Cardiac muscle cell (in vitro differentiated cells and primary cell): Measurements from ENCODE around the gene CAMK2N1. TPM values are rescaled to one million over a fixed set of nuclear protein-coding genes. Genes with fewer than 3 reads are reported as not detected.
A peak's percentile ranks its signal among the peaks of the same experiment; 100 is the strongest.

Source experiments
- DNase-seq, 2 donors: peaks; one replicate each; pipeline versions ENCODE4 v3.0.0 to v3.0.0-alpha.2; 2010 to 2017; ENCODE audit warnings: low read depth in 1 of 2, low spot score in 1 of 2
- H3K27ac ChIP-seq: fragments of 200-600 bp; sonication (generic); 2 replicates; pipeline ENCODE4 v1.5.1; 2016
- H3K27me3 ChIP-seq: fragments of 200-600 bp; sonication (generic); 2 replicates; pipeline ENCODE4 v1.6.0; 2016; ENCODE audit warnings: control low read depth
- H3K36me3 ChIP-seq: fragments of 200-600 bp; sonication (generic); 2 replicates; pipeline ENCODE4 v1.5.1; 2016; ENCODE audit warnings: control low read depth
- H3K4me1 ChIP-seq: fragments of 200-600 bp; sonication (generic); 2 replicates; pipeline ENCODE4 v1.8.1; 2017; ENCODE audit warnings: low read depth, mild to moderate bottlenecking, mixed run types
- H3K4me3 ChIP-seq: fragments of 200-600 bp; sonication (generic); 2 replicates; pipeline ENCODE4 v1.5.1; 2016; ENCODE audit warnings: mild to moderate bottlenecking
- H3K9me3 ChIP-seq: fragments of 200-600 bp; sonication (generic); 2 replicates; pipeline ENCODE4 v1.5.1; 2017; ENCODE audit warnings: low read depth, mild to moderate bottlenecking, control low read depth
- CTCF ChIP-seq: IDR thresholded peaks from 2 replicates; pipeline ENCODE4 v1.5.1; 2012; ENCODE audit warnings: low read depth, mild to moderate bottlenecking, low read length
- polyA plus RNA-seq: library from polyadenylated mRNA; unstranded; fragments of >200 nt; fragmentation: Nextera tagmentation; extraction: Ambion mirVana; gene quantifications from 2 replicates; pipeline ENCODE4 v1.2.1, GENCODE V29; 2016
- total RNA-seq: library from RNA; depleted of rRNA; stranded (reverse); fragments of >200 nt; gene quantifications from 2 replicates; pipeline ENCODE4 v1.2.3, GENCODE V29; 2016

The CAMK2N1 gene
- total and polyA plus RNA-seq, 2 experiments from 2014 or later, result 0.30 to 1.4 TPM

- H3K27me3 ChIP-seq, result peaks cover 16% of the 10 kb centered on the region
- H3K36me3 ChIP-seq, result peaks cover 8% of the 10 kb centered on the region
- H3K4me1 ChIP-seq, result no peaks in the 10 kb centered on the region
- no peak overlapping the region for H3K27ac ChIP-seq
- H3K9me3 ChIP-seq, result no peaks in the 10 kb centered on the region
- no peak for DNase-seq
- H3K4me3 ChIP-seq, result no peak overlapping the region
- TF ChIP-seq CTCF, result no peak
These were observed 9.7 kb upstream of the CAMK2N1 start for GRCh38 chr1:20495661-20496060.

GRCh38 chr1:20494609-20495311 is 8.8 kb upstream of the CAMK2N1 start:
- no peak overlapping the region for H3K27ac ChIP-seq
- DNase-seq, result peak in 1 of 2 donors; percentile 80
- H3K9me3 ChIP-seq, result no peaks in the 10 kb centered on the region
- H3K4me1 ChIP-seq, result no peaks in the 10 kb centered on the region
- H3K4me3 ChIP-seq, result no peak overlapping the region
- no peaks in the 10 kb centered on the region for H3K36me3 ChIP-seq
- TF ChIP-seq CTCF, result no peak
- H3K27me3 ChIP-seq, result peaks cover 25% of the 10 kb centered on the region

GRCh38 chr1:20493839-20494608 is 8.0 kb upstream of the CAMK2N1 start:
- Histone ChIP-seq H3K27ac (no peak overlapping the region), H3K4me1 (no peaks in the 10 kb centered on the region), H3K9me3 (no peaks in the 10 kb centered on the region), H3K4me3 (no peak overlapping the region), H3K36me3 (no peaks in the 10 kb centered on the region), H3K27me3 (peaks cover 32% of the 10 kb centered on the region)
- peak; percentile 97 for TF ChIP-seq CTCF
- peak; percentile 80 to 92 for DNase-seq

- Histone ChIP-seq H3K27ac (no peak overlapping the region), H3K4me3 (no peak overlapping the region), H3K27me3 (peaks cover 39% of the 10 kb centered on the region), H3K36me3 (no peaks in the 10 kb centered on the region), H3K4me1 (no peaks in the 10 kb centered on the region), H3K9me3 (no peaks in the 10 kb centered on the region)
- DNase-seq, result no peak
- TF ChIP-seq CTCF, result no peak
These were observed 7.3 kb upstream of the CAMK2N1 start for GRCh38 chr1:20493309-20493708.

- H3K9me3 ChIP-seq, result no peaks in the 10 kb centered on the region
- H3K36me3 ChIP-seq, result no peaks in the 10 kb centered on the region
- H3K27me3 ChIP-seq, result peaks cover 45% of the 10 kb centered on the region
- no peak for DNase-seq
- no peak overlapping the region for H3K4me3 ChIP-seq
- H3K27ac ChIP-seq, result no peak overlapping the region
- no peaks in the 10 kb centered on the region for H3K4me1 ChIP-seq
- no peak for TF ChIP-seq CTCF
These were observed 6.7 kb upstream of the CAMK2N1 start for GRCh38 chr1:20492751-20493150.
